Skeletal muscle cell (primary cell): ENCODE measurements around the gene TOGARAM1.
A peak's percentile ranks its signal among the peaks of the same experiment; 100 is the strongest.
"Not testable (repeated sequence)": the region's sequence is repeated elsewhere in the genome, so short reads cannot be mapped to it uniquely, and the experiment has no call there.

Experiments
- DNase-seq: peaks from one replicate; pipeline ENCODE4 v3.0.0-alpha.2; 2010; ENCODE audit warnings: low read depth
- H3K4me3 ChIP-seq: 2 replicates; pipeline ENCODE4 v1.5.1; 2011; ENCODE audit warnings: low read depth, mild to moderate bottlenecking, control low read depth, low read length, moderate library complexity

TOGARAM1 gene

DNA sequence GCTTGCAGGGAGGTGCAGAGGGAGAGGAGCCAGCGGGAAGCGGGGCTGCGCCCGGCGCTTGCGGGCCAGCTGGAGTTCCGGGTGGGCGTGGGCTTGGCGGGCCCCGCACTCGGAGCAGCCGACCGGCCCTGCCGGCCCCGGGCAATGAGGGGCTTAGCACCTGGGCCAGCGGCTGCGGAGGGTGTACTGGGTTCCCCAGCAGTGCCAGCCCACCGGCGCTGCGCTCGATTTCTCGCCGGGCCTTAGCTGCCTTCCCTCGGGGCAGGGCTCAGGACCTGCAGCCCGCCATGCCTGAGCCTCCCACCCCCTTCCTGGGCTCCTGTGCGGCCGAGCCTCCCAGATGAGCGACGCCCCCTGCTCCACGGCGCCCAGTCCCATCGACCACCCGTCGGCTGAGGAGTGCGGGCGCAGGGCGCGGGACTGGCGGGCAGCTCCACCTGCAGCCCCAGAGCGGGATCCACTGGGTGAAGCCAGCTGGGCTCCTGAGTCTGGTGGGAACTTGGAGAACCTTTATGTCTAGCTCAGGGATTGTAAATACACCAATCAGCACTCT lies 118.5 kb downstream of the TOGARAM1 start:
- not testable (repeated sequence) for DNase-seq

GRCh38 chr14:45081096-45081495 lies 119.1 kb downstream of the TOGARAM1 start:
- not testable (repeated sequence) for DNase-seq, H3K4me3 ChIP-seq

More for the DNA sequence above, 118.5 kb downstream of the TOGARAM1 start:
- not testable (repeated sequence) for H3K4me3 ChIP-seq

DNA sequence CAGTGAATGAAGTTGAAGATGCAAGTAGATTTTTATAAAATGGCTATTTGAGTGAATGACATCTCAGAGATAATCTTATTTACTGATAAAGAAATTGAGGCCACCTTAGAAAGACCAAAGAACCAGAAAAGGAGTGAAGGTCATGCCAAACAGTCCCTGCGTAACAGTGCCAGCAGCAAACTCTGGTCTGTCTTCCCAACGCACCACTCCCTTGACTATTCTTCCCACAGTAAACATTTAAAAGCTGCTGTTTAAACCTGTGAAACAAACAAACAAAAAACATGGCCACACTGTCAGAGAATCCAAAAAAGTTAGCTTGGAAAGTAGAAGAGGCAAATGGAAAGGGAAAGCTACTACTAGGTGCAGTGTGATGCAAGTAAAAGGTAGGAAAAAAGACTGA lies 120.4 kb downstream of the TOGARAM1 start:
- DNase-seq = no peak
- H3K4me3 ChIP-seq = no peak overlapping the region

DNA sequence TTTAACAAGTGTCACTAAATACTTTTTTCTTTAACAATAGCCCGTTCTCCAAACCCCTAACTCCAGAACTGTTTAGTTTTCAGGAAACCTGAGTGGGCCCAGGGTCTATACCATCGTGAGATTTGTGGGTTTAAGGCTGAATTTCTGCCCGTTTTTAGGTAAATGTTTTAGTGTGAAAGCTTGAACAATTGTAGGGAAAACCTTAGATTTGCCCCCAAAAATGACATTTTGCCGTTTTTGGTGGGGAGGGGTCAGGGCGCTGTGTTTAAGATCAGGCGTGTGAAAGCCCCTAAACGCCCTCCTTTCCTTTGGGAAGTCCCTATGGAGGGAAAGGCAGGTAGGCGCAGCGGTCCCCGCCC lies 121.6 kb downstream of the TOGARAM1 start:
- no peak for DNase-seq
- peak overlapping the region; percentile 88 for H3K4me3 ChIP-seq

- peak within 1 kb of the TSS; percentile 88 for H3K4me3 ChIP-seq
- peak; percentile 58 for DNase-seq
Observed at GRCh38 chr14:45083976-45084722, 122.2 kb downstream of the TOGARAM1 start, which contains the start of gene PRPF39. PRPF39 (plus strand) TSS chr14:45084116; CDS start chr14:45095240, 11,124 bp downstream.

- peak overlapping the region; percentile 88 for H3K4me3 ChIP-seq
- DNase-seq = no peak
Observed at GRCh38 chr14:45084946-45085346, 123.0 kb downstream of the TOGARAM1 start.

GRCh38 chr14:45089813-45090212 lies 127.8 kb downstream of the TOGARAM1 start:
- no peak overlapping the region for H3K4me3 ChIP-seq
- no peak for DNase-seq

- no peak overlapping the region for H3K4me3 ChIP-seq
- no peak for DNase-seq
Observed at GRCh38 chr14:45091710-45092109, 129.7 kb downstream of the TOGARAM1 start.

DNA sequence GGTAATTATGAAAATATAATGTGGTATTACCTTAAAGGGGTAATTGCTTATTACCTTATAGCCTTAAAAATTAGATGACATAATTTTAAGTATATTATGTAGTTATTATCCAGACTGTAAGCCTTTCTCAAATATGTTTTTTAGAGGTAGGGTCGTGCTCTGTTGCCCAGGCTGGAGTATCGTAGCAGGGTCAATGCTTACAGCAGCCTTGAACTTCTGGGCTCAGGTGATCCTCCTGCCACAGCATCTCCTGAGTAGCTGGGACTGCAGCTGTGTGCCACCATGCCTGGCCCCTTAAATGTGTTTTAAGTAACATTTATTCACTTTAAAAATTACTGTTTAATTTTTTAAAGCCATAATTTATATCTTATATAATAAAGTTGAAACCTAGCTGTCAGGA lies 132.3 kb downstream of the TOGARAM1 start:
- H3K4me3 ChIP-seq = no peak overlapping the region
- DNase-seq = no peak

- no peak for DNase-seq
Observed at GRCh38 chr14:45095143-45095542, 133.2 kb downstream of the TOGARAM1 start.

DNA sequence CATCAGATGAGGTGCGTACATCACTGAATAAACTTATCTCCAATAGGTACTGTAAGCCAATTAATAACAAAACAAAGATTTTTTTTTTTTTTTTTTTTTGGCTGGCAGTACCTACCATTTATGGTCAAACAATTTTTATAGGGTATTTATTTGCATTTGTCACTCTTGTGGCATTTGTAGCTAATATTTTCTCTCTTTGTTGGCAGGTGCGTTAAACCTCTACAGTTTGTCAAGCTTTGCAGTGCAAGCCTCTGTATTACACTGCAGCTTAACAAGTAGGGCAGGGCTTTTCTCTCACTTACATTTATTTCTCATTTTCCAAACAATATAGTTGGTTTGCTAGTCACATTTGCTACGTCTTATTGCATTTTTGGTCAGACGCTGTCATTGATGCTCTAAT lies 134.2 kb downstream of the TOGARAM1 start:
- H3K4me3 ChIP-seq = no peak overlapping the region
- no peak for DNase-seq

More at GRCh38 chr14:45095143-45095542, 133.2 kb downstream of the TOGARAM1 start:
- no peak overlapping the region for H3K4me3 ChIP-seq

DNA sequence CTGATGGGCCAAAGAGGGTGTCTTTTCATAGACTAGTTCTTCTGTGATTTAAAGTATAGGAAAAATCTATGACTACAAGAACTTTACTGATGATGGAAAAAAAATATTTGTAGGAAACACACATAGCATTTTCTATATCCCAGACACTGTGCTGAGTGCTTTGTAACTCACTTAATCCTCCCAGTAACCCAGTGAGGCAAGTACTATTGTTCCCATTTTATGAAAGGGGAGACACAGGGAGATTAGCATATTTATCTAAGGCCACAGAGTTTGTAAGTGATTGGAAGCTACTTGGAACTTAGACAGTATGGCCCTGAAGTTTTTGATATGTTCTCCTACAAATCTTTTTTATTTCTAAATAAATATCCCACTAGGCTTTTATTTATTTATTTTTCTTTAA lies 141.8 kb downstream of the TOGARAM1 start:
- no peak overlapping the region for H3K4me3 ChIP-seq
- DNase-seq = no peak

DNA sequence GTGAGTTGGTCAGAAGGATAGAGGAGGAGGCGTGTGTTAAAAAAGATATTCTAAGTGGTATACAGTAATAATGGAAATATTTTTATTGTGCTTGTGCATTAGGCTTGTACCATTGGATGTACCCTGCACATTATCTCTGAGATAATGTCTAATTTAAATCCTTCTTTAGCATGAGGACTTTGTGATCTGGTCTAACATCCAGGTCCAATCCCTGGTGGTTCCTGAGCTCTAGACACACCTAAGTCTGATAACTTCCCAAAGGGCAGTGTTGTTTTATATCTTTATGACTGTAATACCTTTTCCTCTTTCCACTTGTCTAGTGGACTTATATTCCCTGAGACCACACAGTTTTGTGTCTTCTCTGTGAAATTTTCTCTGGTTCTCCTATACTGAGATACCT lies 142.6 kb downstream of the TOGARAM1 start:
- H3K4me3 ChIP-seq = no peak overlapping the region
- no peak for DNase-seq

- no peak for DNase-seq
- H3K4me3 ChIP-seq = no peak overlapping the region
Observed at GRCh38 chr14:45112896-45113781, 151.1 kb downstream of the TOGARAM1 start.

DNA sequence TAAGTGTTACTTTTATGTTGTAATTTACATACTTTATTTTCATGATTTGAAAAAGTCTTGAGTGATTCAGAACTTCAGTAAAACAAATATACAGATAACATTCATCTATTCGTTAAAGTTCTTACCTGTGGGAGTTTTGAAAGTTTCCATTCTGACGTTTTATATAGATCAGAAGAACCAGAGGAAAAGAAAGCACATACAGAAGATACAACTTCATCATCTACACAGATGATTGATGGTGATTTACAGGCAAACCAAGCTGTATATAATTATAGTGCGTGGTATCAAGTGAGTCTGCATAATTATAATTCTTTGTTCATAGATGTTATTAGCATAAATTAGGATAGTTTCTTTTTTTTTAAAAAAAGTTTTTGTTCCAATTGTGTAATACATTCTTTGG lies 152.3 kb downstream of the TOGARAM1 start:
- no peak overlapping the region for H3K4me3 ChIP-seq
- no peak for DNase-seq

- DNase-seq = no peak
Observed at GRCh38 chr14:45118594-45118993, 156.6 kb downstream of the TOGARAM1 start.

DNA sequence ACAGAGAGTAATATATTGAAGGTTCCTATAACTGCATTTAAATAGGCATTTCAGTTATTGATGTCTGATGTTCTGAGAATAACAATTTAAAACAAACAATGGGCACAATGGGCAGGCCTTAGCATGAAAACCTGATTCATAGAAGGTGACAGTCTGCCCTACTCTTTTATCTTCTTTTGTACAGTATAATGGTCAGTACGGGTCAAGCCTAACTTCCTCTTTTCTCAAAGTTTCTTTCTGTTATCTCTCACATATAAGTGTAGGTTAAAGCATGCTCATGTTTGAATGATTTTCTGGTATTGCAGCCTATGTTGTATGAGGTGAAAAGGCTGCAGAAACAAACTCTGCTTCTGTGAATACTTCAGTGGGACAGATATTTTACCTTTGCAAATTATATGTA lies 158.1 kb downstream of the TOGARAM1 start:
- no peak for DNase-seq
- H3K4me3 ChIP-seq = no peak overlapping the region

More at GRCh38 chr14:45118594-45118993, 156.6 kb downstream of the TOGARAM1 start:
- no peak overlapping the region for H3K4me3 ChIP-seq

DNA sequence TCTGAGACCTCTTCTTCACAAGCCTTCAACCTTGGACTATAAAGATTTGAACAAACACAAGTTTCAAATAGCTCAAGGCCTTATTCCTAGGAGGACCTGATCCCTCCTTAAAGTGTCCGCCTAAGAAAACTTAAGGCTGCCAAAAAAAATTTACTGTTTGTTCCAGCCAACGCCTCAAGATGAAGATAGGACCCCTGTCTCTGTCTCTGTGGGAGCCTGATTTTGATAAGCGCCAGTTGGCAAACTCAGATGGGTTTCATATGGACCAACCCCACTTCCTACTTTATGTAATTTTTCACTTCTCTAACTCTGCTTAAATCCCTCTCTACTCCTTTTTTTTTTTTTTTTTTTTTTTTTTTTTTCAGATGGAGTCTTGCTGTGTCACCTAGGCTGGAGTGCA lies 161.3 kb downstream of the TOGARAM1 start:
- DNase-seq = no peak
- no peak overlapping the region for H3K4me3 ChIP-seq
